ENCODE data around the gene GPC4.
"Not testable (repeated sequence)": the region's sequence is repeated elsewhere in the genome, so short reads cannot be mapped to it uniquely, and the experiment has no call there.

The GPC4 gene

GRCh38 chrX:133366735-133367134 is 48.6 kb downstream of the GPC4 start:
- DNase-seq (ENCODE audit: low read depth in 2 of 2): no peak

DNA sequence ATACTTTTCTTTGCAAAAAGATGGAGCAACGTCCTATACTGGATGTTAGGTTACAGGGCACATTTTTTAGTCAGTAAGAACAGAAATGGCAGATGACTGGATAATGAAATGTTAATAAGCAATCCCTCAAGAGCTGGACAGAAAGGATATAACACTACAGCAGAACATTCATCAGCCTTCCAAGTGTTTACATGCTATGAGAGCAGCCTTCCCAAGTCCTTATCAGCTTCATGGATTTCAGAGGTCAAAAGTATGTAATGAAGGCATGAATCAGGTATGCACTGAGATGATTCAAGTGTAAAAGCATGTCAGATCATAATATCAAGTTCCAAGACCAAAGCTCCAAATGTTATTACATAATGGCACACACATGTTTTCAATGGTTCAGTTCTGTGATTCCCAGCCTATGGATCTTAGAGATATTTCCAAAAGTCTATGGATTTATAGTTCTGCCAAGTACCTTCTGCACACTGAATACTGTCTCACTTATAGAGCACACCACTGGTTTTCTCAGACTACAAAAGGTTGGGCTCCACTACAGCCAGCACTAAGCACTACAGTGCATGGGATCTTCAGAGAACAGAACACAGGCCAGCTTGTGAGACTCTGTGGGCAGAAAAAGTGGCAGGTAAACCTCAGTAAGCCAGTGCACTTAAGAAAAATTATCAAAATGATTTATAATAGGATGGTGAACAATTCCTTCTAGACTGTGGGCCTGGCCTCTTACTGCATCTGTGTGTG is 49.2 kb downstream of the GPC4 start:
- no peak for DNase-seq (ENCODE audit: low read depth in 2 of 2)

- no peak for DNase-seq (ENCODE audit: low read depth in 2 of 2)
Measured at GRCh38 chrX:133364865-133365264, 50.4 kb downstream of the GPC4 start.

- DNase-seq (ENCODE audit: low read depth in 2 of 2): no peak
Measured at GRCh38 chrX:133364196-133364595, 51.1 kb downstream of the GPC4 start.

DNA sequence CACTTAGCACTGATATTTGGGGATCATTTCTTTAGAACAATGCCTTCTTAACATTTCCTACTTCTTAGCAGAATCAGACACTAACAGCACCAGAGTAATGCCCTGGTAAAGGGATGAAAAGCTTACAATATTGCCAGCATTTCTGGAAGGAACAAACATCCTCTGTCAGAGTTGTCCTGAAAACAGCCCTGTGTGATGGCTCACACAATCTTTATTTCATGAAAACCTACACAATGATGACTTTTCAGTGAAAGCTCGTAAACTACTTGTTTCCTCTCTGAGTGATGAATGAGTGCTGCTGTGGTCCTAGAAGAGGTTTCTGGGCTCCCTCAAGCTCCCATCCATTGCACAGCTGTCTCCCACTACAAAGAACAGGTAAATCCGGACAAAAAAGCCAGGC is 52.8 kb downstream of the GPC4 start:
- no peak for DNase-seq (ENCODE audit: low read depth in 2 of 2)

- DNase-seq (ENCODE audit: low read depth in 2 of 2): no peak
Measured at GRCh38 chrX:133359466-133359865, 55.8 kb downstream of the GPC4 start.

GRCh38 chrX:133353233-133353632 is 62.1 kb downstream of the GPC4 start:
- DNase-seq (ENCODE audit: low read depth in 2 of 2): no peak

DNA sequence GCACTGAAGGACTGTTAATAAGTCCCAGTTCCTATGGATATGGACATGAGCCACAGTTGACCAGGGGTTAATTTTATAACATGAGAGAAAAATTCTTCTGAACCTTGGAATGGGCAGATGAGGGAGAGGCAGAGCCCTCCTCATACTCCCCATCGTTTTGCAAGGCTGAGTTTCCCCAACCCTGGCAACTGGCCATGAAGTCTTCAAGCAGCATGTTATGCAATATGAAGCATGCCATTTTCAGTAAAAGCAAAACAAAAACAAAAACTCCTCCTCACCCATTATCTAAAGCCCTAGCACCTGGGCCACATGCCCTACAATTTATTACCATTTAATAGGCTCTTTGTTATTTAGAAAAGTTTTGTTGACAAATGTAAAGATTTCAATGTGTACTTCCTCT is 64.5 kb downstream of the GPC4 start:
- DNase-seq (ENCODE audit: low read depth in 2 of 2): no peak

DNA sequence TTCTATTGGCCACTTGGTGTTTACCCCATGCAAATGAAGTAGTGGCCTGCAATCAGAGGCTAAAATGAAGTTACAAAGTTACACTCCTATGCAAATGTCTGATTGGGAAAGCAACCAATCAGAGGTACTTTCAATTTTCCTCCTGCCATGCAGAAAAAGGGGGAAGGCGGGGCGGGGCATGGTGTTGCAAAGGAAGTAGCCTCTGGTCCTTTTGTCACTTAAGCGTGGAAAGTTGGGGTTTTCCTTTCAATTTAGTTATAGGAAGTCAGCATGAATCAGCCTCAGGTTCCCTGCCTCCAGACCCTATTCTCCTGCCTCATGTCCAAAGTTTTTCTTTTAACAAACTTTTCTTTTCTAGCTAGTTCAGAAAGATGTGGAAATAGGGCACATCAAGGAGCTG is 69.3 kb downstream of the GPC4 start:
- DNase-seq (ENCODE audit: low read depth in 2 of 2): no peak

GRCh38 chrX:133339566-133339965 is 75.7 kb downstream of the GPC4 start:
- DNase-seq (ENCODE audit: low read depth in 2 of 2): no peak

DNA sequence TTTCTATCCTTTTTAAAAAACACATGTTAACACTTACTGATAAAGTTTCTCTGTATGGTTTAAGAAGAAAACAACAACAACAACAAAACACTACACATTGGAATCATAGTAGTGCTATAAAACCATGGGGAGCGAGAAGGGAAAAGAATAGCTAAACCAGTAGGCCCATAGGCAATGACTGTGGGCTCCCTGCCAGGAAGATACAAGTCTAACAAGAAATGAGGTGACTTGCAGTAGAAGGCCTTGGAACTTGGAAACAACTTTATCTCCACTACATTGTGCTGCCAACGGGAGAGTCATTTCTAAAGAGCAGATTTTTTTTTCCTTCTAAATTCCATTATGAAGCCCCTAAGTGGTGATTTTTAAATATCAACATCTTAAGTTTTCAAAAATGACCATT is 78.0 kb downstream of the GPC4 start:
- no peak for DNase-seq (ENCODE audit: low read depth in 2 of 2)

GRCh38 chrX:133335027-133335426 is 80.3 kb downstream of the GPC4 start:
- DNase-seq (ENCODE audit: low read depth in 2 of 2): no peak

DNA sequence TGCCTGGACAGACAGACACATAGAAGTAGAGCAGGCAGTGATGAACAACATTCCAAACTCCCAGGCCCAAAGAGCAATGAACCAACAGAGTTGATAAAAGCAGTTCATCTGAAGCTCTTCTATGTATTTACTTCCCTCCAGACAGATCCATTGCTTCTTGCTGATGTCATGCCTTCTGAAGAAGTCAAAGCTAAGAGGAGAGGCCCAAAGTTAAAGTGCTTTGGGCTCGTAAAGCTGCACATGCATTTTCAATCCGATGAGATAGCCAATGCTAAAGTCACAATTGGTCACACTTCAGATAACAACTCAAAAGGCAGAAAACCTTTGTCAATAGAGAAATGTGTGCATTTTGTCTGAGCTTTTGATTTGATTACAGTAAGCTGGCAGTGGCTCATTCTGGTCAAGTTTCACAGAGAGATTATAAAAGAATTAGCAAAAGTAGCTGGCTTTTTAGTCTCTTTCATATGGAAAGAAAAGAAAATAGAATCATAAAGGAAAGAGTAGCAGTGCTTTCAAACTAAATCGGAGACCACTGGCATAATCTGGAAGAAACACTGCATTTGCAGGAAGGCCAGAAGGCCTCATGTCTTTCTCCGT is 82.0 kb downstream of the GPC4 start:
- DNase-seq (ENCODE audit: low read depth in 2 of 2): no peak

DNA sequence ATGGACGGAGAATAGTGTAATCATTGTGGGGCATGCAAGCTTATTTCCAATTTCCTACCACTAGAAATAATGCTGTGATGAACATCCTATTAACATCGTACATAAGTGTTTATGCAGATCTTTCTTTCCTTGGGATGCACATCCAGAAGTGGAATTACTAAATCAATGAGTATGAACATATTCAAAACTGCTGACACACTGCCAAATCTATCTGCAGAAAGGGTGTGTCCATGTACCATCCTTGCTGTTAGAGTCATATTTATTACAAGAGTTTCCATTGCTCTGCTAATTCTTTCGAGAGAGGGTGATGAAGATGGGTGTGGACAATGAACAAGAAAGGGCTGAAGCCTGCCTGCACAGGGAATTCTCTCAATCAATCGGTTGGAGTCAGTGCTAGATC is 82.6 kb downstream of the GPC4 start:
- DNase-seq (ENCODE audit: low read depth in 2 of 2): no peak

DNA sequence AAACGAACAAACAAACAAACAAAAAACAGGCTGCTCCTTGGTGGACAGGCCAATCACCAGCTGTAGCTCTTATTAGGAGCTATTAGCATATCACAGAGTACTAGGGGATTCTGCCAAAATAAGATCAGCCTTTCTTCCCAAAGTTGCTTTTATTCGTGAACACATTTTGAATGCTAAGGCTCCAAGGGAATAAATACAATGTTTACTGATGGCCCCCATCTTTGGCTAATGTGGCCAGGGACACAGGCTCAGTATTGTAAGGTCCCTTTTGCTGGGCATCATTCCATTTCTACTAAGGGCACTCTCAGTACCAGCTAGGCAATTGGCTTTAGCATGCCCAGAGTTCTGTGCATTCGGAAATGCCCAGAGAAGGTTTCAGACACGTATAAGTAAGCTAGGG is 84.3 kb downstream of the GPC4 start:
- DNase-seq (ENCODE audit: low read depth in 2 of 2): no peak

GRCh38 chrX:133325422-133325821 is 89.9 kb downstream of the GPC4 start:
- DNase-seq (ENCODE audit: low read depth in 2 of 2): no peak

- no peak for DNase-seq (ENCODE audit: low read depth in 2 of 2)
Measured at GRCh38 chrX:133323431-133323830, 91.9 kb downstream of the GPC4 start.

GRCh38 chrX:133322269-133322668 is 93.0 kb downstream of the GPC4 start:
- DNase-seq (ENCODE audit: low read depth in 2 of 2): not testable (repeated sequence)

GRCh38 chrX:133321451-133321850 is 93.8 kb downstream of the GPC4 start:
- DNase-seq (ENCODE audit: low read depth in 2 of 2): no peak

- DNase-seq (ENCODE audit: low read depth in 2 of 2): no peak
Measured at GRCh38 chrX:133314281-133314680, 101.0 kb downstream of the GPC4 start.

DNA sequence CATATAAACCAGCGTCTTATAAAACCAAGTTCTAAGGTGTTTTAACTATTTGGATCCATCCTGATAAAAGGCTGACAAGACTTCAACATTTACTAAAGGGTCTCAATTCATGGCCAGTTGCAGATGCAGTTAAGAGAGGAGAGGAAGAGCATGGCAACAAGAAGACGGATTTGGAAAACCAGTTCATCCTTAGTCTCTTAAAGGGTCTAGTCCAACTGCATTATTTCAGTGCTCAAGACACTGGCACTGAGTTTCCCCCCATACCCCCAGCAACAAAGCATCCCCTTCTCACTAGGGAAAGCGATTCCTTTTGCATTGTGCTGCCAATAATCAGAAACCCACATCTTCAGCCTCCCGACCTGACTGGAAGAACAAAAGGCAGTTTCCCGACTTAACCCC is 106.8 kb downstream of the GPC4 start:
- DNase-seq (ENCODE audit: low read depth in 2 of 2): no peak

GRCh38 chrX:133307637-133308498 is 107.4 kb downstream of the GPC4 start:
- DNase-seq (ENCODE audit: low read depth in 2 of 2): no peak

DNA sequence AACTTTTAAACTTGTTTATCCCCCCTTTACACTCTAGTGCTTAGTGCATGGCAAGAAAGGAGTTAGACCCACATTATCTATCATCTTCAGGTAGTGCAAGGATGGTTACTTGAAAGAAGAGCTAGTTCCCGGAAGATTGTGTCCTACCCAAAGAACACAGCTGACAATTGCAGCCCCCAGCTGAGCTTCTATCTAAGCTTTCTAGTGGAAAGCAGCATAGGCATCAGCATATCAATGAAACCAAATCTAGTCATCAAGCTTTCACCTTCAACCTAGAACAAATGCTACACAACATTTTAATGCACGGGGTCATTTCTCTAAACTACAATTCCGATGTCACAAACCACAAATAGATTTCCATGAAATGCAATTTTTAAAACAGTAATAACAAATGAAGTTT is 108.2 kb downstream of the GPC4 start:
- no peak for DNase-seq (ENCODE audit: low read depth in 2 of 2)
